HEK293T (cell line): ENCODE data around the gene SSBP1.

Experiments used
- CTCF ChIA-PET: fragments of 350-600 bp; formaldehyde crosslinking; extraction: SDS; loops from one replicate; lab custom pipeline; 2021; ENCODE audit warnings: antibody characterized with exemption, inconsistent platforms; lab: Yijun Ruan, JAX
- POLR2A ChIA-PET: fragments of 350-600 bp; formaldehyde crosslinking; extraction: SDS; loops from one replicate; lab custom pipeline; 2020; ENCODE audit warnings: antibody characterized with exemption, inconsistent platforms; lab: Yijun Ruan, JAX
- DNase-seq: peaks from one replicate; pipeline ENCODE4 v3.0.0; 2012; ENCODE audit warnings: mixed read lengths; ENCODE audit errors: extremely low spot score
- ARNT ChIP-seq: fragments of 450-650 bp; IDR thresholded peaks from 2 replicates; pipeline ENCODE4 v1.6.1; 2017; ENCODE audit warnings: mild to moderate bottlenecking
- BHLHE40 ChIP-seq: fragments of 450-650 bp; IDR thresholded peaks from 2 replicates; pipeline ENCODE4 v1.6.1; 2016; ENCODE audit warnings: mild to moderate bottlenecking, moderate library complexity, borderline replicate concordance
- CTBP1 ChIP-seq: fragments of 450-650 bp; IDR thresholded peaks from 2 replicates; pipeline ENCODE4 v1.6.1; 2016; ENCODE audit warnings: borderline replicate concordance
- ELF4 ChIP-seq: fragments of 450-650 bp; IDR thresholded peaks from 2 replicates; pipeline ENCODE4 v1.6.1; 2017; ENCODE audit warnings: antibody characterized with exemption
- FOXA1 ChIP-seq: fragments of 450-650 bp; IDR thresholded peaks from 2 replicates; pipeline ENCODE4 v1.6.1; 2016; ENCODE audit warnings: mild to moderate bottlenecking
- FOXK2 ChIP-seq: fragments of 450-650 bp; IDR thresholded peaks from 2 replicates; pipeline ENCODE4 v1.6.1; 2016; ENCODE audit warnings: mild to moderate bottlenecking
- HDGF ChIP-seq: fragments of 450-650 bp; IDR thresholded peaks from 2 replicates; pipeline ENCODE4 v1.6.1; 2017; ENCODE audit warnings: antibody characterized with exemption, borderline replicate concordance
- L3MBTL2 ChIP-seq: fragments of 450-650 bp; conservative IDR thresholded peaks from 2 replicates; pipeline ENCODE4 v1.6.1; 2016; ENCODE audit warnings: mild to moderate bottlenecking
- LEF1 ChIP-seq: fragments of 450-650 bp; IDR thresholded peaks from 2 replicates; pipeline ENCODE4 v1.6.1; 2017; ENCODE audit warnings: mild to moderate bottlenecking, borderline replicate concordance
- NFRKB ChIP-seq: fragments of 450-650 bp; IDR thresholded peaks from 2 replicates; pipeline ENCODE4 v1.6.1; 2016; ENCODE audit warnings: mild to moderate bottlenecking, moderate library complexity
- PKNOX1 ChIP-seq: fragments of 450-650 bp; IDR thresholded peaks from 2 replicates; pipeline ENCODE4 v1.6.1; 2016
- SP1 ChIP-seq: fragments of 450-650 bp; IDR thresholded peaks from 2 replicates; pipeline ENCODE4 v1.6.1; 2017
- SUZ12 ChIP-seq: fragments of 450-650 bp; IDR thresholded peaks from 2 replicates; pipeline ENCODE4 v1.6.1; 2016; ENCODE audit warnings: mild to moderate bottlenecking
- TARDBP ChIP-seq: fragments of 450-650 bp; IDR thresholded peaks from 2 replicates; pipeline ENCODE4 v1.6.1; 2016
- ZNF384 ChIP-seq: fragments of 450-650 bp; IDR thresholded peaks from 2 replicates; pipeline ENCODE4 v1.6.1; 2016

SSBP1 gene

DNA sequence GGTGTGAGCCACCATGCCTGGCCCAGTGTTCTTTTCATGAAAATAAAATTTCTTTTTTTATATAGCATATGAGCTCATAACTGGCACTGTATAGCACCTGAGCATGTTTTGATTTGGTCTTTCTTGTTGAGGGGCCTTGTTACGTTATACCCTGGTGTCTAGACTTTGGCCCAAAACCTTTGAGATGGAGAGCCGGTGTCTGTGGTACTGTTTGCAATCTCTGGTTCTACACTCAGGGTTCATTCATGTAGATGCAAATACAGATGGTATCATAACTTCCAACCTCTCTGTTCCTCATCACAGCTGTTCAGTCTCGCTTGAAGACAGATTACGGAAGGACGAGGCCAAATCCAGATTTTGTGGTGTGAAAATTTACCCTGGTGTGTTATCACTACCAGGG lies 51.8 kb downstream of the SSBP1 start, which contains the start of gene TAS2R5:
TSS of gene TAS2R5 (plus strand) at position 301 of the 400 bp plus-strand sequence. CDS start 145 bp downstream, outside the sequence.
- POLR2A ChIA-PET, result no interaction called here
- TF ChIP-seq FOXA1, result no peak
- TF ChIP-seq ELF4, result no peak
- TF ChIP-seq ZNF384, result no peak
- no peak for TF ChIP-seq NFRKB
- TF ChIP-seq FOXK2, result no peak
- TF ChIP-seq SUZ12, result no peak
- TF ChIP-seq TARDBP, result no peak
- TF ChIP-seq L3MBTL2, result no peak
- DNase-seq, result no peak
- CTCF ChIA-PET, result no interaction called here

- POLR2A ChIA-PET, result no interaction called here
- CTCF ChIA-PET, result no interaction called here
Measured at GRCh38 chr7:141792526-141792925, 54.4 kb downstream of the SSBP1 start.

More at GRCh38 chr7:141792526-141792925, 54.4 kb downstream of the SSBP1 start:
- no peak for DNase-seq
- TF ChIP-seq ARNT (no peak), SUZ12 (no peak), LEF1 (no peak), CTBP1 (no peak), HDGF (no peak), TARDBP (no peak), SP1 (no peak), PKNOX1 (no peak), ELF4 (no peak), ZNF384 (no peak), FOXA1 (no peak), L3MBTL2 (no peak), NFRKB (no peak), BHLHE40 (no peak), FOXK2 (no peak)
